K562 treated with DMSO at 1 percent for 12 hours (cell line): Measurements from ENCODE around the gene B3GAT3. TPM values are rescaled to one million over a fixed set of nuclear protein-coding genes. Genes with fewer than 3 reads are reported as not detected.

Experiments used
- total RNA-seq: library from RNA; unstranded; fragments of 300-600 nt; gene quantifications from 2 replicates; pipeline ENCODE4 v1.2.3, GENCODE V29; 2022; ENCODE audit not compliant: insufficient read depth

Gene B3GAT3
- total RNA-seq = 94.9 and 105 TPM in 2 replicates

GRCh38 chr11:62621567-62622470 lies at the start of gene B3GAT3:
TSS of gene B3GAT3 (minus strand) at chr11:62621986. CDS start at chr11:62621947, 39 bp downstream.

GRCh38 chr11:62665075-62665598 lies 43.4 kb upstream of the B3GAT3 start, which contains the start of the genes C11orf98 and CSKMT:
TSS of gene C11orf98 (minus strand) at chr11:62665210. CDS start at chr11:62665169, 41 bp downstream.
TSS of gene CSKMT (plus strand) at chr11:62665312. CDS start at chr11:62665880, 568 bp downstream.

DNA sequence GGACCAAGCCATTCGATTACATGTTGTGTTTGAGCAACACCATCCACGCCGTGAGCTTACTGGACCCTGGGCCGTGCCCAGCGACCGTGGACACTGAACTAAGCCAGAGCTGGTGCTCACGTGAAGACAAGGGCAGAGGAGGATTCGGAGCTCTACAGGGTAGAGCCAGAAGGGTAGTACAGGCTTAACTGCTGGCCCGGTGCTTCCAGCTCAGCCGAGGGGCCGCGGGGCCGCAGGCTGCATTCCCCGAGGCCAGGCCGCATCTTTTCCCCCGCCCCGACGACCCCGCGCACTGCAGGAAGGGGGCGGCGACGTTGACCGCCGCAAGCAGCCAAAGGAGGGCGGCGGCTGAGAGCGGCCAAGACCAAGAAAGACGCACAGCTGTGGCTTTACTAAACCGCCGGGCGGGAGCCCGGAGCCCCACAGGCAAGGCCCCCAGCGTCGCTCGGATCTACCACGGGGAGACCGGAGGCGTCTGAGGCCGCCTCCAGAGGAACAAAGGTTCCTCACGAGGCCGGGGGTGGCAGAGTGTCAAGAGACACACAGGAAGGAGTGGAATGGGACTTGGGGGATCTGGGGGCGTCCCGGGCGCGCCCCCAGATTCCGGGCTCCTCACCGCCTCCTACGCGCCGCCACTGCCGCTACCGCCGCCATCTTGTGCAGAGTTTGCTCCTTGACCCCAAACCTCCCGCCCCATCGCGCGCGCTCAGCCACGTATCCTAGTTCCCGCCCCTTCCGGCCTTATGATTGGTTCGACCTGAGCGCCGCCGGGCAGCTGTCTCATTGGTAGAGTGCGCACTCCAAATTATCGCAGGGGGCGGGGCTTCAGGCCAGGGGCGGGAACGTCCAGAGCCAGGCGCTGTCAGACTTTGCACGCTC lies 24.4 kb upstream of the B3GAT3 start, which contains the start of gene GANAB:
GANAB (minus strand) TSS at position 668 of the 879 bp plus-strand sequence; CDS start at position 654, 14 bp downstream.

DNA sequence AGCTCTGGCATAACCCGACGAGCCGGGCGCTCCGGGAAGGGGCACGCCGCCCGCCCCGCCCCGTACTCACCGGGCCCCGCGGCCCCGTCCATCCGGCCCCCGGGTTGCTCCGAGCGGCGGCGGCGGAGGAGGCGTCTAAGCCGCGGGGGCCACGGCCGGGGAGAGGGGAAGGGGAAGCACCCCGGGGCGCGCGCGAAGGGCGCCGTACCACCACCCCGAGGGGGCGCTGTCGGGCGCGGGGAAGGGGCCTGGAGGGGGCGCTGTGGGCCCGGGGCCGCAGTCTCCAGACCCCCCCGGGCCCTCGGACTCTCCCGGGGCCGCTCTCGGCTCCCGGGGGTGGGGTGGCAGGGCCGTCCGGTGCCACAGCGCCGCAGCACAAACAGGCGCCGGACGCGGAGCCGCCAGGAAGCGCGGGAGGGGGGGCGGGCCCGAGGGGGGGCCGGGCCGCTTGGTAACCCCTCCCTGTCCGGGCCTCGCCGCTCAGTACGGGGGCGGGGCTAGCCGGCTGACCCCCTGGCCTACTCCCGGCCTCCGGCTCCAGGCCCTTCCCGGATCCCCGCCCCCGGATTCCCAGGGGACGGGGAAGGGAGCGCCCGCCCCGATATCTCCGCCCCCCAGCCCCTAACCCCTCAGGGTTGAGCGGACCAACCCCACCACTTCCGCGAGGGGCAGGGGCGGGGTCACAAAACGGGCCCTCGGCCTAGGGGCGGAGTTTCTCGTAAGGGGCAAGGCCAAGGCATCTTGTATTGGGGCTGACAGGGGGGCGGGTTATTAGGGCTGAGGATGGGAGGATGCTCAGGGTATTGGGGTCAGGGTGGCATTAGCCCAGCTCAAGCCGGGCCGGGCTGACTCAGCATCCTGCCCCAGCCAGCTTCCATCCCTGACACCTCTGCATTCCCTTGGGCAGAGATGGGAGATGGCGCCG lies 9.2 kb downstream of the B3GAT3 start, which contains the start of the genes EML3 and ROM1:
EML3 (minus strand) TSS at position 410 of the 925 bp plus-strand sequence; CDS start at position 92, 318 bp downstream.
ROM1 (plus strand) TSS at position 892 of the 925 bp plus-strand sequence; CDS start at position 917, 25 bp downstream.

GRCh38 chr11:62601372-62602140 lies 20.2 kb downstream of the B3GAT3 start, which contains the start of gene MTA2:
TSS of gene MTA2 (minus strand) at chr11:62601865. CDS start at chr11:62601450, 415 bp downstream.

GRCh38 chr11:62591448-62592145 lies 30.2 kb downstream of the B3GAT3 start, which contains the start of gene TUT1:
TSS of gene TUT1 (minus strand) at chr11:62591523. CDS start at chr11:62591485, 38 bp downstream.

DNA sequence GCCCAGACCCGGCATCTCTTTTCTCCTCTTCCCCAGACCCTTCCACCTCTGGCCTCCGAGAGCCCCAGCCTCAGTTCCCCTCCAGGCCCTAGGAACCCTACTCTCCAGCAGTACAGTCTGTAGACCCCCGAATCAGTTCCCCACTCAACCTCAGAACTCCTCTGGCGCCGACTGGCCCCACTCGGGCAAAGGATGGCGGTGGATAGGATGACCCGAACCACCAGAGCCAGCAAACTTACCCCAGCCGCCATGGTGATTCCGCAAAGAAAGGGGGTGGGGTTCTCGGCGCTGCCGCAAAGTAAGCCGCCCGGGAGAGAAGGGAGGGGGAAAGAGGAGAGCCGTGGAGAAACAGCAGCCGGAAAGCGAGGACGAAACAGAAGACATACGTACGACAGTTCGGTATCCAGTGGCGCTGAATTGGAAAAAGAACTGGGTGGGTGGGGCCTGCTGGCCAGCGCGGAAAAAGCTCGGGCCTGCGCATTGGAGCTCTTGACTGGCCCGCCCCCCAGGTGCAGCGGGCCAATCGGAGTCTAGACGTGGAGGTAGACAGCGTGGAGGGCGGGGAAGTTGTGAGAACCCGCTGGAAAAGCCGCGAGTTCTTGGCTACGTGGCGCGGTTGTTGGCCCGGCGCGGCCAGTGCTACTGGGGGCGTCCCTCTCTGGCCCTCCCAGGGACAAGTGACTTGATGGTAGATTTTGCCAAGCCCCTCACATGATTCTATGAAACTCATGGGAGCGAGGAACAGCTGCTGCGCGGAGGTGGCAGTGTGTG lies 48.0 kb downstream of the B3GAT3 start, which contains the start of gene EEF1G:
EEF1G (minus strand) TSS at position 300 of the 771 bp plus-strand sequence; CDS start at position 251, 49 bp downstream.

Other genes with a start within 250 kb of the B3GAT3 start
- not detected in 2 replicates for gene SCGB1A1, start 203.0 kb downstream of the B3GAT3 start, total RNA-seq
- gene AHNAK, start 75.2 kb downstream of the B3GAT3 start, total RNA-seq = 12.9 and 42.0 TPM in 2 replicates
- 3,985 and 3,989 TPM in 2 replicates for gene EEF1G, start 48.1 kb downstream of the B3GAT3 start, total RNA-seq
- gene TUT1, start 30.5 kb downstream of the B3GAT3 start, total RNA-seq = 16.7 and 23.4 TPM in 2 replicates
- gene MTA2, start 20.1 kb downstream of the B3GAT3 start, total RNA-seq = 62.1 and 107 TPM in 2 replicates
- 21.6 and 34.7 TPM in 2 replicates for gene EML3, start 9.2 kb downstream of the B3GAT3 start, total RNA-seq
- gene ROM1, start 8.7 kb downstream of the B3GAT3 start, total RNA-seq = 0.81 and 3.0 TPM in 2 replicates
- 161 and 356 TPM in 2 replicates for gene GANAB, start 24.6 kb upstream of the B3GAT3 start, total RNA-seq
- 27.2 and 37.6 TPM in 2 replicates for gene INTS5, start 31.3 kb upstream of the B3GAT3 start, total RNA-seq
- gene C11orf98, start 43.2 kb upstream of the B3GAT3 start, total RNA-seq = 157 and 173 TPM in 2 replicates
- gene CSKMT, start 43.3 kb upstream of the B3GAT3 start, total RNA-seq = 50.4 and 52.2 TPM in 2 replicates
- gene UQCC3, start 49.7 kb upstream of the B3GAT3 start, total RNA-seq = 17.8 and 31.3 TPM in 2 replicates
- 3.6 and 10.6 TPM in 2 replicates for gene LBHD1, start 50.3 kb upstream of the B3GAT3 start, total RNA-seq
- gene UBXN1, start 57.1 kb upstream of the B3GAT3 start, total RNA-seq = 242 and 314 TPM in 2 replicates
- 0.70 TPM in 1 of 2 replicates, not detected in the other for gene LRRN4CL, start 67.5 kb upstream of the B3GAT3 start, total RNA-seq
- 44.2 and 44.8 TPM in 2 replicates for gene BSCL2, start 85.4 kb upstream of the B3GAT3 start, total RNA-seq
- gene GNG3, start 85.7 kb upstream of the B3GAT3 start, total RNA-seq = not detected in 2 replicates
- gene HNRNPUL2, start 105.5 kb upstream of the B3GAT3 start, total RNA-seq = 17.1 and 39.0 TPM in 2 replicates
- gene TTC9C, start 106.5 kb upstream of the B3GAT3 start, total RNA-seq = 32.8 and 62.0 TPM in 2 replicates
- 1.9 and 3.0 TPM in 2 replicates for gene ZBTB3, start 132.2 kb upstream of the B3GAT3 start, total RNA-seq
- gene POLR2G, start 139.6 kb upstream of the B3GAT3 start, total RNA-seq = 150 and 166 TPM in 2 replicates
- 26.4 and 31.9 TPM in 2 replicates for gene TAF6L, start 149.4 kb upstream of the B3GAT3 start, total RNA-seq
- gene TMEM179B, start 165.4 kb upstream of the B3GAT3 start, total RNA-seq = 42.8 and 48.4 TPM in 2 replicates
- 21.7 and 26.1 TPM in 2 replicates for gene TMEM223, start 170.0 kb upstream of the B3GAT3 start, total RNA-seq
- gene NXF1, start 183.5 kb upstream of the B3GAT3 start, total RNA-seq = 80.0 and 120 TPM in 2 replicates
- 66.0 and 83.3 TPM in 2 replicates for gene STX5, start 210.1 kb upstream of the B3GAT3 start, total RNA-seq
- gene TEX54, start 210.9 kb upstream of the B3GAT3 start, total RNA-seq = not detected in 2 replicates
- 47.8 and 60.3 TPM in 2 replicates for gene WDR74, start 217.6 kb upstream of the B3GAT3 start, total RNA-seq